Fibroblast of pulmonary artery (primary cell): ENCODE measurements around the gene IFITM10.

Experiments
- DNase-seq: peaks from one replicate; pipeline ENCODE4 v3.0.0-alpha.2; 2010; ENCODE audit warnings: low read depth
- H3K4me3 ChIP-seq: replicated peaks from 2 replicates; pipeline ENCODE4 v1.5.1; 2011; ENCODE audit warnings: low read depth, mild to moderate bottlenecking, control low read depth, low read length, moderate library complexity
- CTCF ChIP-seq: IDR thresholded peaks from 2 replicates; pipeline ENCODE4 v1.5.1; 2011; ENCODE audit warnings: mild to moderate bottlenecking, control low read depth, low read length, inconsistent platforms; ENCODE audit errors: missing control alignments

Gene IFITM10

GRCh38 chr11:1738380-1738779 is 12.0 kb downstream of the IFITM10 start:
- no peak overlapping the region for H3K4me3 ChIP-seq
- TF ChIP-seq CTCF, result no peak
- DNase-seq, result no peak

GRCh38 chr11:1737080-1737757 is 13.2 kb downstream of the IFITM10 start:
- no peak for TF ChIP-seq CTCF
- no peak for DNase-seq
- no peak overlapping the region for H3K4me3 ChIP-seq

GRCh38 chr11:1736447-1736992 is 13.9 kb downstream of the IFITM10 start:
- no peak overlapping the region for H3K4me3 ChIP-seq
- DNase-seq, result no peak
- TF ChIP-seq CTCF, result no peak

- TF ChIP-seq CTCF, result no peak
- H3K4me3 ChIP-seq, result no peak overlapping the region
- no peak for DNase-seq
Observed at GRCh38 chr11:1735271-1735670, 15.1 kb downstream of the IFITM10 start.

- no peak for DNase-seq
- no peak for TF ChIP-seq CTCF
- H3K4me3 ChIP-seq, result no peak overlapping the region
Observed at GRCh38 chr11:1734641-1735081, 15.7 kb downstream of the IFITM10 start.

- no peak for TF ChIP-seq CTCF
- H3K4me3 ChIP-seq, result no peak overlapping the region
- DNase-seq, result no peak
Observed at GRCh38 chr11:1733716-1734640, 16.4 kb downstream of the IFITM10 start.
